CD4-positive, alpha-beta T cell treated with Interferon alpha-2 for 1 hour (primary cell): ENCODE data around the gene SLCO2A1.

Source experiments
- DNase-seq, 2 donors: peaks; one replicate each; pipeline ENCODE4 v3.0.0-alpha.2; 2020 to 2022

The SLCO2A1 gene

DNA sequence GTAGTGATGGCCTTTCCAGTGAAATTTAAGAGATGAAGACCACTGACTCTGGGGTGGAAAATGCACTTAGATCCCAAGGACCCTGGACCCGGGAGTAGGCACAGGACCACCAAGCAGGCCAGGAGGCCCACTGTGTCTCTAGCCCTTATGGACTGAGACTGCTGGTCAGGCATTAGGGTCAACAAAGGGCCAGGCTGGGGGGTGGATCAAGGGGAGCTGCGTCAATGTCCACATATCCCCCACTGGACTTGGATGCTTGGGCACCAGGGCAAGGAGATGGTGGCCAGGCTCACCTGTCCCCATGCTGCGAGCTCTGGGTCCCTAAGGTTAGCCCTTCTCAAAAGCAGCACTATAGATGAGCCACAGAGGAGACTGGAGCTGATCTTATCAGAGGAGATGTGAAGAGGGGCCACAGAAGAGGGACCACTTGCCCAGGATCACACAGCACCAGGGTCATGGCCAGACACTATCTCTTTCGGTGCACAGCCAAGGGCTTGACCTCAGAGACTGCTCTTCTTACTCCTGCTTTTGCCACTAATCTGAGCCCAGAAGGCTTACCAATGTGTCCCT, 148.8 kb downstream of the SLCO2A1 start:
- DNase-seq: no peak

DNA sequence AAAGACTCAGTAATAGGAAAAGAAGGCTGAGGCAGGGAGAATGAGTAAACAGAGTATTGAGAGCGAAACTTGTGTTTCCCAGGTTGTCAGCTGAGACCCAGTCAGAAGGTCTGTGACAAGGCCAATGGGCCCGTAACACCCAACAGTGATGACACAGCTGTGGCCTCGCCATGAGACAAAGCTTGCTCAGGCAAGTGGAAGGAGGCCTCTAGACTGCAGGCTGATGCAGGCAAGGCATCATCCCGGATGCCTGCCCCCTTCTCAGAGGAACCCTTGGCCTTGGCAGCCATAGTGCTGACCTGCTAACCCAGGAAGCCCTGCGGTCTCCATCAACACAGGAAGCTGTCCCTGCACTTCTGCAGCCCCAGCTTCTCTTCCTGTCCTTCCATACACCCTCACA, 149.4 kb downstream of the SLCO2A1 start:
- no peak for DNase-seq

DNA sequence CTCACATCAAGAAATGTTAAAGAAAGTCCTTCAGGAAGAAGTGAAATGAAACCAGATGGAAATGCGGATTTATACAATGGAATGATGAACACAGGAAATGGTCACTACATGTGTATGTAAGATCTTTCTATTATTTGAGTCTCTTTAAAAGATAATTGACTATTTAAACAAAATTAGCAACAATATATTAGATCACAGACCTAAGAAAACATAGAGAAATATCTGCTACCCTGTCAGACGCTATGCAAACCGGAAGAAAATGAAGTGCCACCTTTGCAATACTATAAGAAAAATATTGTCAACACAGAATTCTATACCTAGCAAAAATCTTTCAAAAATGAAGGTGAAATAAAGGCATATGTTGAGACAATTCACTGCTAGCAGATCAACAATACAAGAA, 151.2 kb downstream of the SLCO2A1 start:
- DNase-seq: no peak
